PC-9 (cell line): ENCODE data around the gene CCNH. TPM values are rescaled to one million over a fixed set of nuclear protein-coding genes. Genes with fewer than 3 reads are reported as not detected.
A peak's percentile ranks its signal among the peaks of the same experiment; 100 is the strongest.

Experiments used
- BruUV-seq: library from RNA; stranded (reverse); fragments of 400-500 nt; replicated peaks from 2 replicates; lab custom pipeline; 2021; lab: Mats Ljungman, UMichigan
- CTCF ChIA-PET: fragments of 300-600 bp; sonication (Branson Sonifier 250); formaldehyde crosslinking; loops from one replicate; lab custom pipeline; 2022; ENCODE audit warnings: antibody characterized with exemption; lab: Charles Lee
- POLR2A ChIA-PET: fragments of 300-600 bp; sonication (Branson Sonifier 250); formaldehyde crosslinking; loops from one replicate; lab custom pipeline; 2022; ENCODE audit warnings: antibody characterized with exemption; ENCODE audit not compliant: unreplicated experiment; lab: Charles Lee
- DNase-seq, 2 experiments: peaks; one replicate each; pipeline versions ENCODE4 v3.0.0 to v3.0.0-alpha.2; 2015 to 2022; ENCODE audit warnings: mixed read lengths in 1 of 2
- H2AFZ ChIP-seq: fragments of 200-600 bp; sonication (generic); 2 replicates; pipeline ENCODE4 v1.8.1; 2017; ENCODE audit warnings: antibody characterized with exemption
- H3F3A ChIP-seq: fragments of 200-600 bp; sonication (generic); 2 replicates; pipeline ENCODE4 v1.8.1; 2017; ENCODE audit warnings: antibody characterized with exemption, mild to moderate bottlenecking, low read depth; ENCODE audit not compliant: insufficient read depth
- H3K27ac ChIP-seq: fragments of 200-600 bp; sonication (generic); 2 replicates; pipeline ENCODE4 v1.6.1; 2016; ENCODE audit warnings: mixed run types
- H3K27me3 ChIP-seq: fragments of 200-600 bp; sonication (generic); 2 replicates; pipeline ENCODE4 v1.6.1; 2016; ENCODE audit warnings: low read depth, mixed run types; ENCODE audit not compliant: insufficient read depth
- H3K36me3 ChIP-seq: fragments of 200-600 bp; sonication (generic); 2 replicates; pipeline ENCODE4 v1.6.1; 2016; ENCODE audit warnings: low read depth, mixed run types
- H3K4me1 ChIP-seq: fragments of 200-600 bp; sonication (generic); replicated peaks from 2 replicates; pipeline ENCODE4 v1.6.1; 2016; ENCODE audit warnings: mixed run types; ENCODE audit not compliant: insufficient read depth
- H3K4me2 ChIP-seq: fragments of 200-600 bp; sonication (generic); 2 replicates; pipeline ENCODE4 v1.6.1; 2017; ENCODE audit warnings: mixed run types
- H3K4me3 ChIP-seq: fragments of 200-600 bp; sonication (generic); 2 replicates; pipeline ENCODE4 v1.6.1; 2016; ENCODE audit warnings: mixed run types
- H3K79me2 ChIP-seq: fragments of 200-600 bp; sonication (generic); 2 replicates; pipeline ENCODE4 v1.6.1; 2017; ENCODE audit warnings: low read depth, mixed run types
- H3K9me2 ChIP-seq: fragments of 200-600 bp; sonication (generic); 2 replicates; pipeline ENCODE4 v1.8.1; 2017; ENCODE audit warnings: mild to moderate bottlenecking; ENCODE audit not compliant: insufficient read depth
- H3K9me3 ChIP-seq: fragments of 200-600 bp; sonication (generic); 2 replicates; pipeline ENCODE4 v1.8.1; 2016; ENCODE audit warnings: low read depth; ENCODE audit not compliant: insufficient read depth
- H4K20me1 ChIP-seq: fragments of 200-600 bp; sonication (generic); 2 replicates; pipeline ENCODE4 v1.8.1; 2017; ENCODE audit not compliant: insufficient read depth
- EZH2 ChIP-seq: fragments of 200-600 bp; sonication (generic); IDR thresholded peaks from 2 replicates; pipeline ENCODE4 v1.8.0; 2017; ENCODE audit warnings: antibody characterized with exemption, low read depth
- intact Hi-C: fragments of 100-400 bp; cut with micrococcal nuclease; formaldehyde crosslinking; loops from one replicate; pipeline ENCODE4 v1.10.0; 2022; ENCODE audit not compliant: unreplicated experiment
- total RNA-seq: library from RNA; stranded (reverse); gene quantifications from 2 replicates; pipeline ENCODE4 v1.2.3, GENCODE V29; 2021
- TF ChIP-seq, protein P1 (sequence below): fragments of 200-600 bp; sonication (generic); conservative IDR thresholded peaks from 2 replicates; pipeline ENCODE4 v1.6.1; 2017; ENCODE audit warnings: mixed run types, antibody characterized with exemption, mild to moderate bottlenecking, moderate library complexity

Gene CCNH
- total RNA-seq, 1 experiment from 2014 or later = 38.5 TPM

DNA sequence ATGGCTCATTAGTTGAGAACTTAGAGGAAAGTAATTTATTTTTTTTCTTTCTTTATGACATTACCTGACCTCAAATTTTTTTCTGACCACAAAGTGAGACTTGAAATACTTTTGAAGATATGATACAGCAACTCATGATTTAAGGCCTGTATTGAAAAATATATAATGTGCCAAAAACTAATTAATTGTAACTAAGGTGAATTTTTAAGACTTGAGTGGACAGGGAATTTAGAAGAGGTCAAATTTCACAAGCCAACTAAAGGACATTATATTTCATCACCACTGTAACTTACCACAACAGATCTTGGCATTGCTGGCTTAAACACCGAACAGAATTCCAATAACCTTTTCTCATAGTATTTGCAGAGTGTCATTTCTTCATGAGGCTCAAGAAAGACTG, 1.8 kb downstream of the CCNH start:
- TF ChIP-seq, protein P1, sequence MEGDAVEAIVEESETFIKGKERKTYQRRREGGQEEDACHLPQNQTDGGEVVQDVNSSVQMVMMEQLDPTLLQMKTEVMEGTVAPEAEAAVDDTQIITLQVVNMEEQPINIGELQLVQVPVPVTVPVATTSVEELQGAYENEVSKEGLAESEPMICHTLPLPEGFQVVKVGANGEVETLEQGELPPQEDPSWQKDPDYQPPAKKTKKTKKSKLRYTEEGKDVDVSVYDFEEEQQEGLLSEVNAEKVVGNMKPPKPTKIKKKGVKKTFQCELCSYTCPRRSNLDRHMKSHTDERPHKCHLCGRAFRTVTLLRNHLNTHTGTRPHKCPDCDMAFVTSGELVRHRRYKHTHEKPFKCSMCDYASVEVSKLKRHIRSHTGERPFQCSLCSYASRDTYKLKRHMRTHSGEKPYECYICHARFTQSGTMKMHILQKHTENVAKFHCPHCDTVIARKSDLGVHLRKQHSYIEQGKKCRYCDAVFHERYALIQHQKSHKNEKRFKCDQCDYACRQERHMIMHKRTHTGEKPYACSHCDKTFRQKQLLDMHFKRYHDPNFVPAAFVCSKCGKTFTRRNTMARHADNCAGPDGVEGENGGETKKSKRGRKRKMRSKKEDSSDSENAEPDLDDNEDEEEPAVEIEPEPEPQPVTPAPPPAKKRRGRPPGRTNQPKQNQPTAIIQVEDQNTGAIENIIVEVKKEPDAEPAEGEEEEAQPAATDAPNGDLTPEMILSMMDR = no peak
- no peak for TF ChIP-seq EZH2
- Histone ChIP-seq H3K4me1 (peaks cover 13% of the 10 kb centered on the region), H3K4me3 (peak overlapping the region; percentile 89), H3K27ac (peak overlapping the region; percentile 55), H3K9me3 (no peaks in the 10 kb centered on the region), H2AFZ (no peak overlapping the region), H3K9me2 (no peaks in the 10 kb centered on the region), H3K79me2 (peaks cover 26% of the 10 kb centered on the region), H3K27me3 (no peaks in the 10 kb centered on the region), H3K4me2 (peak overlapping the region; percentile 96), H3F3A (0 out of 2 replicates have a peak, but pooled peaks cover 5% of the 10 kb centered on the region), H3K36me3 (peaks cover 30% of the 10 kb centered on the region), H4K20me1 (peaks cover 4% of the 10 kb centered on the region; the same call in 1 of the 2 replicates)
- intact Hi-C loops = loop anchor here (5.0 kb wide), 6 partner anchors 371 to 1376 kb away; no protein-coding TSS in a partner anchor
- CTCF ChIA-PET = interaction anchor here (0.5 kb wide), 1 partner anchor 121 kb away, joined by 3 read pairs; no protein-coding TSS in a partner anchor
- POLR2A ChIA-PET = no interaction called here
- BruUV-seq = no TSS peak
- peak in 1 of 2 experiments; percentile 64 for DNase-seq

DNA sequence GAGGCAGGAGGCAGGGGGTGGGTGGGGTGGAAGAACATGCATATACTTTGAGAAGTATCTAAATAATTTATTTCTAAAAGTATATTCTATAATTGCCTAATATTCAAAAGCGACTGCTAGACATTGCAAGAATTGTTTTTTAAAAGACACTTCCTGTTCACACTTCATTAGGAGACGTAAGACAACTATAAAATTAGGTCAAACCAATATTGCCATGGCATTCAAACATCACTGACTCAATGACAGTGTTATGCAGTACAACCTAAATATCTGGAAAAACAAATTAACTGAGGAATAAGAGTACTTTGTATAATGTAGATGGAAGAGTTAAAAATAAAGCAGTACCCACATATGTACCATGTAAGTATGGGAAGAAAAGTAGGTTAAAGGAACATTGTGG, 4.5 kb downstream of the CCNH start:
- no peaks in the 10 kb centered on the region for H3K9me3 ChIP-seq

DNA sequence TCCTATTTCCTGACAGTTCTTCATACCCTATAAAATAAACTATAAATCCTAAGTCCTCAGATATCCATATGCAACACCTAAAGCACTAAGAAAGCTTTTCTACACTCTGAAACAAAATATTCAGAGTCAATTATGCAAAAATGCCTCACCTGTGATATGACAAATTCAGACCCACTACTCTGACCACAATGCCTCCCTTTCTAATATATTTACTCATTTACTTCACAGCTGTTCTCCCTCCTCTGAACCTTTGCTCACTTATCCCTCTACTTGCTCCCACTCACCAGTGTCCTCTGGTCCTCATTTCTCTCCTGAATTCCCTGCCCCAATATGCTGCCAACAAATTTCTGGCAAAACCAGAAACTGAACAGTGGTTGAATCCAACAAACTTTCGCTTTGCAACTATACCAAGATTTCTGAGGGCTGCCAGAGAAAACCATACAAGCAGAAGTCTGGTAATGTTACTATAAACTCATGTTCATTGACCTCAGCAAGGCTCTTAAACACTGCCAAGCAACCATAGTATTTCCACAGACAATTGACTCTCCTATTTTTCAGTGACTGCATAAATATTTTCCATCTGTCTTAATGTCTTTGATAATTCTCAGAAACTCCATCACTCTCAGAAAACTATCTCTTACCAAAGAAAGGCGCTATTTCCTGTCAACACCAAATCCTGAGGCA, 7.1 kb downstream of the CCNH start:
- Histone ChIP-seq H3K79me2 (peaks cover 6% of the 10 kb centered on the region), H3K9me2 (no peaks in the 10 kb centered on the region), H3K4me1 (peaks cover 3% of the 10 kb centered on the region; the same call in 1 of the 2 replicates), H3F3A (peaks cover 9% of the 10 kb centered on the region; the same call in 1 of the 2 replicates), H3K27ac (no peak overlapping the region), H3K4me2 (no peak overlapping the region), H3K9me3 (no peaks in the 10 kb centered on the region), H3K27me3 (no peaks in the 10 kb centered on the region), H4K20me1 (peaks cover under 1% of the 10 kb centered on the region; the same call in 1 of the 2 replicates), H3K36me3 (peaks cover 46% of the 10 kb centered on the region), H3K4me3 (no peak overlapping the region), H2AFZ (no peak overlapping the region)
- CTCF ChIA-PET = interaction anchor here (0.6 kb wide), 1 partner anchor 518 kb away, joined by 3 read pairs; no protein-coding TSS in a partner anchor
- intact Hi-C loops = no loop called here
- POLR2A ChIA-PET = no interaction called here
- TF ChIP-seq, protein P1 = no peak
- TF ChIP-seq EZH2 = no peak
- BruUV-seq = no TSS peak
- no peak for DNase-seq

More for the DNA sequence above, 4.5 kb downstream of the CCNH start:
- peaks cover 13% of the 10 kb centered on the region for H3K4me1 ChIP-seq
- H3K79me2 ChIP-seq = peaks cover 26% of the 10 kb centered on the region
- H3K27me3 ChIP-seq = no peaks in the 10 kb centered on the region
- H3K36me3 ChIP-seq = peaks cover 38% of the 10 kb centered on the region
- H3K4me2 ChIP-seq = no peak overlapping the region
- BruUV-seq = no TSS peak
- H3K9me2 ChIP-seq = no peaks in the 10 kb centered on the region
- ChIA-PET POLR2A (no interaction called here), CTCF (no interaction called here)
- 0 out of 2 replicates have a peak, but pooled peaks cover 5% of the 10 kb centered on the region for H3F3A ChIP-seq
- peaks cover 4% of the 10 kb centered on the region; the same call in 1 of the 2 replicates for H4K20me1 ChIP-seq
- no peak overlapping the region for H3K27ac ChIP-seq
- intact Hi-C loops = no loop called here
- no peak for TF ChIP-seq EZH2
- TF ChIP-seq, protein P1 = no peak
- no peak overlapping the region for H3K4me3 ChIP-seq
- no peak overlapping the region for H2AFZ ChIP-seq
- DNase-seq = no peak
